HL-60/S4 (cell line): Measurements from ENCODE around the gene CD180.

Experiments
- in situ Hi-C: fragments of 300-500 bp; cut with MboI; formaldehyde crosslinking; loops from 2 replicates; pipeline ENCODE4 v1.14.3; 2022; ENCODE audit warnings: low sequenced_read_pairs

CD180 gene

GRCh38 chr5:67140413-67140812 is 56.2 kb downstream of the CD180 start:
- in situ Hi-C loops = no loop called here

- in situ Hi-C loops = no loop called here
These were observed 57.6 kb downstream of the CD180 start for GRCh38 chr5:67139030-67139429.

- in situ Hi-C loops = no loop called here
These were observed 61.1 kb downstream of the CD180 start for GRCh38 chr5:67135381-67135984.

GRCh38 chr5:67133776-67134175 is 62.8 kb downstream of the CD180 start:
- in situ Hi-C loops = no loop called here

GRCh38 chr5:67133217-67133616 is 63.4 kb downstream of the CD180 start:
- in situ Hi-C loops = no loop called here

GRCh38 chr5:67129768-67130167 is 66.8 kb downstream of the CD180 start:
- in situ Hi-C loops = no loop called here
